ENCODE results near the gene UROC1. TPM values are rescaled to one million over a fixed set of nuclear protein-coding genes. Genes with fewer than 3 reads are reported as not detected.

Gene UROC1
- total and polyA plus RNA-seq, 2 of the 13 experiments (the other 11 are each of a cell fraction or from before 2014, with no cell fraction given) = 0.71 to 1.3 TPM

DNA sequence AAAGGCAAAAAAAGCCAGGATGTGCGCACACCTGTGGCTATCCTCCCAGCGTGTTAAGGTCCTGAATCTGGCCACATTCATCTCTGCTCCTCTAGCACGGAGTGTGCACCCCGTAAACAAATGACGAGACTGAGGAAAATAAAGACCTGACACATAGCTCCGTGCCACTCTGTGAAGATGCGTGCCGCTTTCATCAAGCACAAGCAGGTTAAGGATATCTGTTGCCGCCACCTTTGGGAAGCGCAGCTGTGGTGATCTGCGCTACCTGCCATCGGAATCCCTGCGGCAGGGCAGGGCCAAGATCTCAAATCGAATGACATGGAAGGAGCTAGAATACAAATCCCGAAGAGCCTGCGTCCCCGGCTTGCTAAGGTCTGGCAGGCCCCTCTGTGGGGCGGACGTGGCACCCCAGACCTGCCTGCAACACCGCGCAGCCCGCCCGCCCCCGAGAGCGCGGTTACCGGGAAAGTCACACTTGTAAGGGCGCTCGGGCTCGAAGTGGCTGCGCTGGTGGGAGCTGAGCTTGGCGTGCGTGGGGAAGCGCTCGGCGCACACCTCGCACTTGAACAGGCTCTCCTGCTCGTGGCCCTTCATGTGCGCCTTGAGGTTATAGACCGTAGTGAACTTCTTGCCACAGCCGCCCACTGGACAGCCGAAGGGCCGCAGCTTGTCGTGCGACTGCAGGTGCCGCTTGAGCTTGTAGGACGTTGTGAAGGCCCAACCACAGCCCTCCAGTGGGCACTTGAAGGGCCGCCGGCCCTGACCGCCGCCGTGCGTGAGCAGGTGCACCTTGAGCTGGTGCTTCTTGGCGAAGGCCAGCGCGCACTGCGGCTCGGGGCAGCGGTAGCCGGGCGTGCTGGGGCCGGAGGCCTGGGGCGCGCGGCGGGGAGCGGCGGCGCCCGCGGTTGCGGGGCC, 42.8 kb downstream of the UROC1 start (continued):
- TF ChIP-seq, protein P1, sequence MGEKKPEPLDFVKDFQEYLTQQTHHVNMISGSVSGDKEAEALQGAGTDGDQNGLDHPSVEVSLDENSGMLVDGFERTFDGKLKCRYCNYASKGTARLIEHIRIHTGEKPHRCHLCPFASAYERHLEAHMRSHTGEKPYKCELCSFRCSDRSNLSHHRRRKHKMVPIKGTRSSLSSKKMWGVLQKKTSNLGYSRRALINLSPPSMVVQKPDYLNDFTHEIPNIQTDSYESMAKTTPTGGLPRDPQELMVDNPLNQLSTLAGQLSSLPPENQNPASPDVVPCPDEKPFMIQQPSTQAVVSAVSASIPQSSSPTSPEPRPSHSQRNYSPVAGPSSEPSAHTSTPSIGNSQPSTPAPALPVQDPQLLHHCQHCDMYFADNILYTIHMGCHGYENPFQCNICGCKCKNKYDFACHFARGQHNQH (CRISPR knock-in tag; IDR thresholded peaks at IDR 0.05) = 0 out of 2 replicates have a peak, but pooled peaks have one; percentile 36
- TF ChIP-seq RORA (CRISPR knock-in tag; IDR thresholded peaks at IDR 0.05) (no peak), KDM4B (CRISPR knock-in tag; IDR thresholded peaks at IDR 0.05) (no peak), WIZ (CRISPR knock-in tag; IDR thresholded peaks at IDR 0.05) (0 out of 2 replicates have a peak, but pooled peaks have one; percentile 17), PHF21A (CRISPR knock-in tag; IDR thresholded peaks at IDR 0.05) (no peak), ZNF317 (CRISPR knock-in tag; IDR thresholded peaks at IDR 0.05) (peak; percentile 60; the same call in 1 of the 2 replicates), U2AF2 (IDR thresholded peaks at IDR 0.05; ENCODE audit: low read depth, low read length) (no peak), ZNF468 (CRISPR knock-in tag; IDR thresholded peaks at IDR 0.05) (no peak)
- TF ChIP-seq, protein P2, sequence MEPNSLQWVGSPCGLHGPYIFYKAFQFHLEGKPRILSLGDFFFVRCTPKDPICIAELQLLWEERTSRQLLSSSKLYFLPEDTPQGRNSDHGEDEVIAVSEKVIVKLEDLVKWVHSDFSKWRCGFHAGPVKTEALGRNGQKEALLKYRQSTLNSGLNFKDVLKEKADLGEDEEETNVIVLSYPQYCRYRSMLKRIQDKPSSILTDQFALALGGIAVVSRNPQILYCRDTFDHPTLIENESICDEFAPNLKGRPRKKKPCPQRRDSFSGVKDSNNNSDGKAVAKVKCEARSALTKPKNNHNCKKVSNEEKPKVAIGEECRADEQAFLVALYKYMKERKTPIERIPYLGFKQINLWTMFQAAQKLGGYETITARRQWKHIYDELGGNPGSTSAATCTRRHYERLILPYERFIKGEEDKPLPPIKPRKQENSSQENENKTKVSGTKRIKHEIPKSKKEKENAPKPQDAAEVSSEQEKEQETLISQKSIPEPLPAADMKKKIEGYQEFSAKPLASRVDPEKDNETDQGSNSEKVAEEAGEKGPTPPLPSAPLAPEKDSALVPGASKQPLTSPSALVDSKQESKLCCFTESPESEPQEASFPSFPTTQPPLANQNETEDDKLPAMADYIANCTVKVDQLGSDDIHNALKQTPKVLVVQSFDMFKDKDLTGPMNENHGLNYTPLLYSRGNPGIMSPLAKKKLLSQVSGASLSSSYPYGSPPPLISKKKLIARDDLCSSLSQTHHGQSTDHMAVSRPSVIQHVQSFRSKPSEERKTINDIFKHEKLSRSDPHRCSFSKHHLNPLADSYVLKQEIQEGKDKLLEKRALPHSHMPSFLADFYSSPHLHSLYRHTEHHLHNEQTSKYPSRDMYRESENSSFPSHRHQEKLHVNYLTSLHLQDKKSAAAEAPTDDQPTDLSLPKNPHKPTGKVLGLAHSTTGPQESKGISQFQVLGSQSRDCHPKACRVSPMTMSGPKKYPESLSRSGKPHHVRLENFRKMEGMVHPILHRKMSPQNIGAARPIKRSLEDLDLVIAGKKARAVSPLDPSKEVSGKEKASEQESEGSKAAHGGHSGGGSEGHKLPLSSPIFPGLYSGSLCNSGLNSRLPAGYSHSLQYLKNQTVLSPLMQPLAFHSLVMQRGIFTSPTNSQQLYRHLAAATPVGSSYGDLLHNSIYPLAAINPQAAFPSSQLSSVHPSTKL (CRISPR knock-in tag; IDR thresholded peaks at IDR 0.05) = no peak
- TF ChIP-seq, protein P3, sequence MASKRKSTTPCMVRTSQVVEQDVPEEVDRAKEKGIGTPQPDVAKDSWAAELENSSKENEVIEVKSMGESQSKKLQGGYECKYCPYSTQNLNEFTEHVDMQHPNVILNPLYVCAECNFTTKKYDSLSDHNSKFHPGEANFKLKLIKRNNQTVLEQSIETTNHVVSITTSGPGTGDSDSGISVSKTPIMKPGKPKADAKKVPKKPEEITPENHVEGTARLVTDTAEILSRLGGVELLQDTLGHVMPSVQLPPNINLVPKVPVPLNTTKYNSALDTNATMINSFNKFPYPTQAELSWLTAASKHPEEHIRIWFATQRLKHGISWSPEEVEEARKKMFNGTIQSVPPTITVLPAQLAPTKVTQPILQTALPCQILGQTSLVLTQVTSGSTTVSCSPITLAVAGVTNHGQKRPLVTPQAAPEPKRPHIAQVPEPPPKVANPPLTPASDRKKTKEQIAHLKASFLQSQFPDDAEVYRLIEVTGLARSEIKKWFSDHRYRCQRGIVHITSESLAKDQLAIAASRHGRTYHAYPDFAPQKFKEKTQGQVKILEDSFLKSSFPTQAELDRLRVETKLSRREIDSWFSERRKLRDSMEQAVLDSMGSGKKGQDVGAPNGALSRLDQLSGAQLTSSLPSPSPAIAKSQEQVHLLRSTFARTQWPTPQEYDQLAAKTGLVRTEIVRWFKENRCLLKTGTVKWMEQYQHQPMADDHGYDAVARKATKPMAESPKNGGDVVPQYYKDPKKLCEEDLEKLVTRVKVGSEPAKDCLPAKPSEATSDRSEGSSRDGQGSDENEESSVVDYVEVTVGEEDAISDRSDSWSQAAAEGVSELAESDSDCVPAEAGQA (IDR thresholded peaks at IDR 0.05; ENCODE audit: low read depth) = no peak
- TF ChIP-seq, protein P3 (CRISPR knock-in tag; IDR thresholded peaks at IDR 0.05; ENCODE audit: borderline replicate concordance) = no peak
- TF ChIP-seq, protein P4, sequence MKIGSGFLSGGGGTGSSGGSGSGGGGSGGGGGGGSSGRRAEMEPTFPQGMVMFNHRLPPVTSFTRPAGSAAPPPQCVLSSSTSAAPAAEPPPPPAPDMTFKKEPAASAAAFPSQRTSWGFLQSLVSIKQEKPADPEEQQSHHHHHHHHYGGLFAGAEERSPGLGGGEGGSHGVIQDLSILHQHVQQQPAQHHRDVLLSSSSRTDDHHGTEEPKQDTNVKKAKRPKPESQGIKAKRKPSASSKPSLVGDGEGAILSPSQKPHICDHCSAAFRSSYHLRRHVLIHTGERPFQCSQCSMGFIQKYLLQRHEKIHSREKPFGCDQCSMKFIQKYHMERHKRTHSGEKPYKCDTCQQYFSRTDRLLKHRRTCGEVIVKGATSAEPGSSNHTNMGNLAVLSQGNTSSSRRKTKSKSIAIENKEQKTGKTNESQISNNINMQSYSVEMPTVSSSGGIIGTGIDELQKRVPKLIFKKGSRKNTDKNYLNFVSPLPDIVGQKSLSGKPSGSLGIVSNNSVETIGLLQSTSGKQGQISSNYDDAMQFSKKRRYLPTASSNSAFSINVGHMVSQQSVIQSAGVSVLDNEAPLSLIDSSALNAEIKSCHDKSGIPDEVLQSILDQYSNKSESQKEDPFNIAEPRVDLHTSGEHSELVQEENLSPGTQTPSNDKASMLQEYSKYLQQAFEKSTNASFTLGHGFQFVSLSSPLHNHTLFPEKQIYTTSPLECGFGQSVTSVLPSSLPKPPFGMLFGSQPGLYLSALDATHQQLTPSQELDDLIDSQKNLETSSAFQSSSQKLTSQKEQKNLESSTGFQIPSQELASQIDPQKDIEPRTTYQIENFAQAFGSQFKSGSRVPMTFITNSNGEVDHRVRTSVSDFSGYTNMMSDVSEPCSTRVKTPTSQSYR (CRISPR knock-in tag; IDR thresholded peaks at IDR 0.05; ENCODE audit: borderline replicate concordance) = no peak
- TF ChIP-seq, protein P5, sequence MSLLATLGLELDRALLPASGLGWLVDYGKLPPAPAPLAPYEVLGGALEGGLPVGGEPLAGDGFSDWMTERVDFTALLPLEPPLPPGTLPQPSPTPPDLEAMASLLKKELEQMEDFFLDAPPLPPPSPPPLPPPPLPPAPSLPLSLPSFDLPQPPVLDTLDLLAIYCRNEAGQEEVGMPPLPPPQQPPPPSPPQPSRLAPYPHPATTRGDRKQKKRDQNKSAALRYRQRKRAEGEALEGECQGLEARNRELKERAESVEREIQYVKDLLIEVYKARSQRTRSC (CRISPR knock-in tag; IDR thresholded peaks at IDR 0.05; ENCODE audit: low read depth) = no peak
